ENCODE results near the gene REG1A. TPM values are rescaled to one million over a fixed set of nuclear protein-coding genes. Genes with fewer than 3 reads are reported as not detected.

Gene REG1A
- total RNA-seq, 1 experiment from 2014 or later = 4.8 TPM

GRCh38 chr2:79155826-79156476 lies 35.7 kb downstream of the REG1A start (continued):
- TF ChIP-seq ZMAT4 (CRISPR knock-in tag; IDR thresholded peaks at IDR 0.05) (no peak), NFE2L1 (CRISPR knock-in tag; IDR thresholded peaks at IDR 0.05) (no peak)

- no peak overlapping the region for H3K27ac Mint-ChIP-seq
- POLR2A ChIA-PET = no interaction called here
Measured at GRCh38 chr2:79159030-79159429, 38.7 kb downstream of the REG1A start.

More at GRCh38 chr2:79159030-79159429, 38.7 kb downstream of the REG1A start:
- DNase-seq (ENCODE audit: low spot score) = no peak
- CTCF ChIA-PET = no interaction called here
- Mint-ChIP-seq H3K9me3 (peaks cover 11% of the 10 kb centered on the region), H3K36me3 (no peaks in the 10 kb centered on the region), H3K4me3 (no peak overlapping the region), H3K27me3 (ENCODE audit: low read depth) (no peaks in the 10 kb centered on the region; the same call in 1 of the 2 replicates), H3K4me1 (no peaks in the 10 kb centered on the region)
- TF ChIP-seq SP1 (CRISPR knock-in tag; conservative IDR thresholded peaks at IDR 0.05) (no peak), ETV6 (CRISPR knock-in tag; IDR thresholded peaks at IDR 0.05) (no peak), CREM (CRISPR knock-in tag; IDR thresholded peaks at IDR 0.05) (no peak), ZNF425 (CRISPR knock-in tag; conservative IDR thresholded peaks at IDR 0.05) (no peak), ARID4B (CRISPR knock-in tag; IDR thresholded peaks at IDR 0.05; ENCODE audit: borderline replicate concordance) (no peak), GABPB1 (CRISPR knock-in tag; IDR thresholded peaks at IDR 0.05) (no peak), TCF7 (CRISPR knock-in tag; IDR thresholded peaks at IDR 0.05; ENCODE audit: low read depth) (no peak), ZNF232 (CRISPR knock-in tag; IDR thresholded peaks at IDR 0.05) (no peak), ZSCAN18 (CRISPR knock-in tag; IDR thresholded peaks at IDR 0.05) (no peak)
- ATAC-seq = no peak
